PC-3 (cell line): Measurements from ENCODE around the gene ZNF10.

Experiments
- EZH2 ChIP-seq: fragments of 300-600 bp; sonication (generic); IDR thresholded peaks from one replicate; pipeline ENCODE4 v1.6.1; 2017; ENCODE audit warnings: antibody characterized with exemption, mild to moderate bottlenecking, low read length; ENCODE audit not compliant: unreplicated experiment
- EZH2phosphoT487 ChIP-seq: fragments of 300-600 bp; sonication (generic); IDR thresholded peaks from 2 replicates; pipeline ENCODE4 v1.6.1; 2018; ENCODE audit warnings: mild to moderate bottlenecking, antibody characterized with exemption, low read length, borderline replicate concordance
- TF ChIP-seq, protein P1 (sequence below): fragments of 300-600 bp; sonication (generic); conservative IDR thresholded peaks from 2 replicates; pipeline ENCODE4 v1.5.1; 2017; ENCODE audit warnings: antibody characterized with exemption, low read depth, mild to moderate bottlenecking, low read length

DNA sequence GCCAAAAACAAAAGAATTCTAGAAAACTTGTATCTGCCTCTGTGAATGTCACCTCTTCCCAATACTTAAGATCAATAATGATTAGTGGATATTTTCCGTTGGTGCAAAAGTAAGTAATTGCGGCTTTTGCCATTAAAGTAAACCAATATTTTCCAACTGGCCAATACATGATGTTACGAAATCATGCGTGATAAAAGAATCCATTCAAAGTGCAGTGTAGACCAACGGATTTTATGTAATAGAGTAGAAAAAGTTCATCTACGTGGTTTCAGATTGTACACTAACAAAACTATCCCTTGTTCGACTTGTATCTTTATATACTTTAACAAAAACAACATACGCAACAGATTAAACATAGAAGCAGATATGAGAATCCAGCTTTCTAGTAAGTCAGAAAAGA is 50.2 kb downstream of the ZNF10 start:
- TF ChIP-seq, protein P1, sequence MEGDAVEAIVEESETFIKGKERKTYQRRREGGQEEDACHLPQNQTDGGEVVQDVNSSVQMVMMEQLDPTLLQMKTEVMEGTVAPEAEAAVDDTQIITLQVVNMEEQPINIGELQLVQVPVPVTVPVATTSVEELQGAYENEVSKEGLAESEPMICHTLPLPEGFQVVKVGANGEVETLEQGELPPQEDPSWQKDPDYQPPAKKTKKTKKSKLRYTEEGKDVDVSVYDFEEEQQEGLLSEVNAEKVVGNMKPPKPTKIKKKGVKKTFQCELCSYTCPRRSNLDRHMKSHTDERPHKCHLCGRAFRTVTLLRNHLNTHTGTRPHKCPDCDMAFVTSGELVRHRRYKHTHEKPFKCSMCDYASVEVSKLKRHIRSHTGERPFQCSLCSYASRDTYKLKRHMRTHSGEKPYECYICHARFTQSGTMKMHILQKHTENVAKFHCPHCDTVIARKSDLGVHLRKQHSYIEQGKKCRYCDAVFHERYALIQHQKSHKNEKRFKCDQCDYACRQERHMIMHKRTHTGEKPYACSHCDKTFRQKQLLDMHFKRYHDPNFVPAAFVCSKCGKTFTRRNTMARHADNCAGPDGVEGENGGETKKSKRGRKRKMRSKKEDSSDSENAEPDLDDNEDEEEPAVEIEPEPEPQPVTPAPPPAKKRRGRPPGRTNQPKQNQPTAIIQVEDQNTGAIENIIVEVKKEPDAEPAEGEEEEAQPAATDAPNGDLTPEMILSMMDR: no peak
- TF ChIP-seq EZH2phosphoT487: no peak
- no peak for TF ChIP-seq EZH2
